Fibroblast of peridontal ligament (primary cell): ENCODE measurements around the gene PROK1.

Experiments
- DNase-seq: peaks from one replicate; pipeline ENCODE4 v3.0.0-alpha.2; 2010; ENCODE audit errors: extremely low read depth

PROK1 gene

DNA sequence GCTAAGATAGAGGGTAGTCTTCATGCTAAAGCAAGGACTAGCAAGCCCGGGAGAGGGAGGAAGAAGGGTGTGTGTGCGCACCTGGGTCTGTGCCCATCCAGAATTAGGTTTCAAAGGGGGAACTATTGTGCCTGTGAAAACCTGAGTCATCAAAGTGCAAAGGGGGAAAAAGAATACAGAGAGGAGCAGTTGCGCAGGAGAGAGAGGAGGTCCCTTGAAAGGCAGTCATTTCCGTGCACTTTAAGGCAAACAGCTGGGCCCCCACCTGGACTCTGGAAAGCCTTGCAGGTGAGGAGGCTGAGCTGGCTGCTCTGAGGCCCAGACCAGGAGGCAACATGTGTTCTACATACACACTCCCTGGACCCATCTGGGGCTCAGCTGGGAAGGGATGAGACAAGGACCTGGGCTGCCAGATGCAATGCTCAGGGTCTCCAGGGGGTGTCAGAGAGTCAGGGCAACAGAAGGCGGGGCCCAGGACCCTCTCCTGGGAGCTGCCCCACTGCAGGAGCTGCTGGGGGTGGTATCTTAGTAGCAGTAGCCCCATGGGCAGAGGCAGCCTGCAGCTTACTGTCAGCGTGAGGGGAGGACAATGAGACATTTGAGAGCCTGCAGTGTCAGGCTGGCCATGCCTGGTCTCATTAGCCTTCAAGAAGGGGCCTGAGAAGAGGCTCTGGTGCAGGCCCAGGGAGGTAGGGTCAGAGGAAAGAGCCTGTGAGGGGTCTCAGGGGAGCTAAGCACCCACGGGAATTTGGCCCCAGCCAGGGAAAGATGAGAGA is 14.3 kb downstream of the PROK1 start:
- DNase-seq, result no peak

DNA sequence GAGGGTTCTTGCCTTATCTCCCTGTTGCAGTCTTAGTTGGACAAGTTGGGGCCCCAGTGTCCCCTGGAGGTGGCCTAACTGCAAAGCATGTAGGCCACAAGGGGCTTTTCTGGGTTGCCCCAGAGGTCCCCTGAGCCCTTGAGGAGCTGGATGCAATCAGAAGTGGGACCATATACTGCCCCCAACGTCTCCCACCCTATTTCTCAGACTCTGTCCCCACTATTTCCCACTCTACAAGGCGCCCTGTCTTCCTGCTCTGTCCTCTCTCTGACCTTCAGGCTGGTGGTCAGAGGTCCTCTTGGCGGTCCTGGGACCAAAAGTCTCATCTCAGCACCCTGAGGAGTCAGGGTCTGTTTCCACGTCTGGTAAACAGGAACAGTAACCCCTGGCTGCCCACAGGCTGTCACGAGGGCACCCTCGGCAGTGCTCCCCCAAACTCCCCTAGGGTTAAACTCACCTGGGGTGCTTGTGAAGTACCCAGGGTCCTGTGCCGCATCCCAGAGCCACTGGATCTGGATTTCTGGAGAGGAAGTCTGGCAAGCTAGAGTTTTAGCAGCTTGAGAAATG is 14.9 kb downstream of the PROK1 start:
- no peak for DNase-seq

DNA sequence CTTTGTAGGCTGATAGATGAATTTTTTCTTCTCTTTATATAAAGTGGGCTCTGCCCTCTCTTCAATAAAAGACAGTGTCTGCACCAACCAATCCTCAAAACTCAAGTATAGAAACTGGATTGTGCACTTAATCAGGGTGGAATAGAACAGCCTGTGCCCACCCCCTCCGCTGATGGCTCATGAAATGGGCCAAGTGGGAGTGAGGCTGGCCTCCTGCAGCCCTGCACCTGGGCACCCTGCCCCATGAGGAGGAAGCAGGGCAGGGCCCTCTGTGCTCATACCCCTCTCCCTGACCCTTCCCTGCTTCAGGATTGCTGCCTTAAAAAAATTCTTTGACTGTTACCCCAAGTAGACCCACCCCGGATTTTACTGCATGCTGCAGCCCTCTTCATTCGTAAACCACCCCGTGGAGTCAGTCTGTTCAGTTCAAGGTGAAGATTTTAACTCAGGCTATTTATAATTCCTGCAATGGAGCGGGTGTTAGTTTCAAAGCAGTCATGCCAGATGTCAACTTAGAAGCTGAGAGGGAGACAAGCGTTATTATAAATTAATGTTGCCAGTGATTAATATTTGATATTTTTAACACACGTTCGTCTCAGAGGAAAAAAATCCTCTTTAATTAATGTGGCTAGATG is 15.8 kb downstream of the PROK1 start:
- DNase-seq, result no peak

DNA sequence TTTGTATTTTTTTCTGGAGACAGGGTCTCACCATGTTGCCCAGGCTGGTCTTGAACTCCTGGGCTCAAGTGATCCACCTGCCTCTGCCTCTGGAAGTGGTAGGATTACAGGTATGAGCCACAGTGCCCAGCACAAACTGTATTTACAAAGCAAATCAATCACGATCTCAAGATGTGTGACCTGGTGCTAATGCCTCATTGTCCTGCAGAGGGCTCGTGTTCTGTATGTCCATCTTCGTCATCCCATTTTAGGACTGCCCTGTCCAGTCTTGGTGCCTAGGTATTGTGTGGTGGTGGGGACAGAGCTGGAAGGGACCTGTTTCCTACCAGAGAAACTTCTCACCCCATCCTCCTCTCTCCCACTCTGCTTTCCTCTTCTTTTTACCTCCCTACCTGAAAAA is 20.2 kb downstream of the PROK1 start:
- DNase-seq, result no peak

DNA sequence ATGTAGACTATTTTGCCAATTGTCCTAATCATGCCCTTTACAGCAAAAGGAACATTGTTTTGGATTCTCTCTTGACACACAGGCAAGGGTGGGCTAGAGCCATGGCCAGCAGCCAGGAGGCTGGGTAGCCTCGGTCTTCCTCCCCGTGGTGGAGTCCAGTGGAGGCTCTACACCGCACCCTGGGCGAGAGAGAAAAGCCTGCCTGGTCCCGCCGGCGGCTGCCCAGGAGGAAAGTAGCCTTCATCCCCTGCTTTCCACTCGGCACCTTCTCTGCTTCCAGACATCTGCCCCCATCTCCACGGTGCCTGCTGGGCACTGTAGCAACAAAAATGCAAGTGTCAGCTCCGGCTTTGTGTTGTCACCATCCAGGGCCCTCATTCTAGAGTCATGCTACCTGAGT is 21.6 kb downstream of the PROK1 start:
- no peak for DNase-seq

DNA sequence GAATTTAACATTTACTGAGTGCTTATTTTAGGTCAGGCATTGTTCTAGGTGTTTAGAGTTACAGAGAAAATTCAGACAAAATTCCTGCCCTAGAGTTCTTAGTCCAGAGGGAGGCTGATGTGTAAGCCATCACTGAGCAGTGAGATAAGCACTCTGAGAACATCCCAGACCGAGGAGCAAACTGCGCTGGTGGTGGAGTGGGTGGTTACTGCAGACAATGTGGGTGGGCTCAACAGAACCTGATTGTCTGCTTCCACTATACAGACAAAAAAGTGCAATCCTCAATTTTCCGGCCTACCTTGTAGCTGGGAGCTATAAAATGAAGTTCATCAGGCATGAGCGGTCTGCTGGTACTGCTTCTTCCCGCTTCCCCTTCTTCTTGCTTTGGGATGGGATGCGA is 23.5 kb downstream of the PROK1 start:
- DNase-seq, result no peak

DNA sequence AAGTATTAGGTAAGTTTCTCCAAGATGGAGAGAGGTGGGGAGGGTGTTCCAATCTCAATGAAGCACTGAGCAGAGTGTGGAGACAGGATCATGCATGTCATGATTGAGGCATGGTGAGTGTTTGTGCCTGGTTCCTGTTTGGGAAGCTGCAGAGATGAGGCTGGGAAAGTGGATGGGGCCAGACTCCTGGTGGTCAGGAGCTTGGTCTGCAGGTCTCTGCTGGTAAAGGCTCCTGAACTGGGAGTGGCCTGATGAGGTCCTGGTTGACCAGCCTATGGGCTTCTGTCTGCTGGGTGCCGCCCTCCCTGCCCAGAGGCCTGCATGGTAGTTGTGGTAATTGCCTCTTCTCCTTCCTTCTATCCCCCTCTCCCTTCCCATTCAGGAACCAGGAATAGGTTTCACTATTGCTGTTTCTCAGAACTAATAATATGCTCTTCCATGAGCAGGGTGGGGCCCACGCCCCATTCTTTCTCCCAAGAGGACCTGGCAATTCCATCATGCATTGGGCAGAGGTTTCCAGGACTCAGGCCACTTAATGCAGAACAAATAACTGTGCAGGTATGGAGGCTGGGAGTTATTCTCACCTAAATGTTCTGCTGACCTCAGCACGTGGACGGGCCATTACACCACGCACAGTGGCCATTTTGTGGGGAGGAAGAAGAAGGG is 24.5 kb downstream of the PROK1 start:
- no peak for DNase-seq

DNA sequence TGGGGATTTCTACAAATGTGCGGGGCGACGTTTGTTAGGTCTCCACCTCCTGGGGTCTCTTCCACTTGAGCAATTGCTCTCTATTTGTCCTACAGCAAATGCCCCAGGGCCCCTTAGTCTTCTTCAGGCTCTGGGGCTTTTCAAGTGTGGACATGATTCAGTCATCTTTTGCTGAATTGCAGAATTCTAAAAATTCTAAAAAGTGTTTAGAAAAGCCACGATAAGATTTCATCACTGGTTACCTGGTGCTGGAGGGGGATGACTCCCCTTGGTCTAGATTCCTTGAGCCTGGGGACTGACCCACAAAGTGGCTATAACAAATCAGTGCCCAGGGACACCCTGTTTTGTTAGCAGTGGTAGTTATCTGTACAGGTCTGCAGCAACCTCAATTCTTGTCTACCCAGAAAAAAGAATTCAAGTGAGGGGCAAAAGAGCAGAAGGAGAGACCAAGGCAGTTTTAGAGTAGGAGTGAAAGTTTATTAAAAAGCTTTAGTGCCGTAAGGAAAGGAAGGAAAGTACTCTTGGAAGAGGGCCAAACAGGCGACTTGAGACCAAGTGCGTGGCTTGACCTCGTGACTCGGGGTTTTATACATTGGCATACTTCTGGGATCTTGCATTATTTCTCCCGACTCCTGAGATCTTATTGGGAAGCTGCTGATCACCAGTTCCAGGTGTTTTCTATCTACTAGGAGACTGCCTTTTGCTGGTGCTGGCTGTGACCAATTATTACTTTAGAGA is 25.2 kb downstream of the PROK1 start:
- DNase-seq, result no peak

DNA sequence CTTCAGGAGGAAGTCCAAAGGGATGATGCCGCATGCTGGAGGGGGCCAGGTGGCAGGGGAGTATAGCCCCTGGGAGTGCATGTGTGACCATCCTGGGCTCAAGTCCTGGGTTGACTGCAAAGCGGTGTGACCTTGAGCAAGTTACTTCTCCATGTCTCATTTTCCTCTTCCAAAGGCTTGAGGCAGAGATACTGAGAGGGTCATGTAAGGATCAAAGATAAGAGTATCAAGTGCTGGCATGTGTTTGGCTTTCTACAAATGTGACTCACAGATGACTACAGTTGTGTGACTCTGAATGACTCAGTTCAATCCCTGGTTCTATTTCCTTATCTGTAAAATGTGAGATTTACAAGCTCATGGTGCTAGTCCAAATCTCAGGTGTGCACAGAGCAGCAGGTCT is 26.1 kb downstream of the PROK1 start:
- peak; percentile 39 for DNase-seq

DNA sequence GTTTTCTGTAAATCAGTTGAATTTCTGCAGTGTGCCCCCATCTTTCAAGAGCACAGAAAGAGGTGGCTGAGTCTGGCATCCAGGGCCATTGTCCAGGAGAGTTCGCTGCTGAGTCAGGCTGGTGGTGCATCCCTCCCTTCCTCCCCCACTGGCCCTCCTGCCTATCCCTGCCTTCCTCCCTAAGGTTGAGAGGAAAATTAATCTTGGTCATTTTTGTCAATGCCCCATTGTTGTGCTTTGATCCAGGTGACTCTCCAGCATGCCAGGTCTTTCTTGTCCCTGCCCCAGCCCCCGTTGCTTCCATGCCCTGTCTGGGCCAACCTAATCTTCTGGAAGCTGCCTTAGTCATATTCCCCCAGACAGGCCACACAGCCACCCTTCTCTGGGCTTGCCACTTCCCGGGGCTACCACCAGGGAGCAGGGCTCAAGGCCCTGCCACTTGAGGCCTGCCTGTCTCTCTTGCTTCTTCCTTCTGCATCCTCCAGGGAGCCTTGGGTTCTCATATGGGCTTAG is 26.6 kb downstream of the PROK1 start:
- no peak for DNase-seq

DNA sequence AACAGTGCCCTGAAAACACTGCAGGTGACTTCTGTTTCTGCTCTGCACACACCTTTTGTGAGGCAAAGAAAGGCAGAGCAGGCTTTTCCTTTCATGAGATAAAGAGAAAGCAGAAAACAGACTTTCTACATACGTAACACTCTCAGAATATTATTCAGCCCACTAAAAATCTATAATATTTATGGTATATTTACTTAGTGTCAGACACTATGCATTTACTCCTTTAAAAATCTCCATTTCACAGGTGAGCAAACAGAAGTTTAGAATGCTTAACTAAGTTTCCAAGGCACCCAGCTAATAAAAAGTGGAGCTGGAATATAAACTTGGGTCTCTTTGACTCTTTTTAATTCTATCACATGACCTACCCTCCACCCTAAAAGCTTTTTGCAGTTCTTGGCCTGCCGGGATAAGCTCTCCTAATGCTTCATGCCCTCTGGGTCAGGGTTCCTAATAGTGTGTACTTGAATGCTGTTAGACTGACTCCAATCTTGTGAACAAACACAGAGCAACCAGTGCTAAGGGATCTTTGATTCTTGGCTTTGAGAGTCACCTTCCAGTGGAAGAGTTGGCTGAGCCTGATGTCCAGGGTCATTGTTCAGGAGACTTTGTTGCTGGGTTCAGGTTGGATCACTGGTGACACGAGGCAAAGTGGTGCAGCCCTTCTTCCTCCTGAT is 27.2 kb downstream of the PROK1 start:
- DNase-seq, result no peak

DNA sequence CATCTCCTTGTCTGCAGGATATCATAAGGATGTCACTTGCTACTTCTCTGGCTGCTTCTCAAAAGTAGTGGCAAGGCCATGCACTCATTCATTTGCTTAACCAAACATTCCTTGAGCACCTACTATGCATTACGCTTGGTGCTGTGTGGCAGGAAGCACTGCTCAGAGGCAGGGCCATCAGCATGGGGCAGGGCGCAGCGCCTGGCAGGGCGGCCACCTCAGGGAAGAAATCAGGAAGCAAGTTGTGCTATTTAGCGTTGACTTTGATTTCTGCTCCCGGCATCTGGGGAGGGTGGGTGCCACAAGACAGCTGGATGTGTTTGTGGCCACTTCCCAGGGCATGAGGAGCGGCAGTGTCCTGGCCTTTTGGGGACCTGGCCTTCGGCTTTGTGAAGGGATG is 27.9 kb downstream of the PROK1 start:
- DNase-seq, result no peak

DNA sequence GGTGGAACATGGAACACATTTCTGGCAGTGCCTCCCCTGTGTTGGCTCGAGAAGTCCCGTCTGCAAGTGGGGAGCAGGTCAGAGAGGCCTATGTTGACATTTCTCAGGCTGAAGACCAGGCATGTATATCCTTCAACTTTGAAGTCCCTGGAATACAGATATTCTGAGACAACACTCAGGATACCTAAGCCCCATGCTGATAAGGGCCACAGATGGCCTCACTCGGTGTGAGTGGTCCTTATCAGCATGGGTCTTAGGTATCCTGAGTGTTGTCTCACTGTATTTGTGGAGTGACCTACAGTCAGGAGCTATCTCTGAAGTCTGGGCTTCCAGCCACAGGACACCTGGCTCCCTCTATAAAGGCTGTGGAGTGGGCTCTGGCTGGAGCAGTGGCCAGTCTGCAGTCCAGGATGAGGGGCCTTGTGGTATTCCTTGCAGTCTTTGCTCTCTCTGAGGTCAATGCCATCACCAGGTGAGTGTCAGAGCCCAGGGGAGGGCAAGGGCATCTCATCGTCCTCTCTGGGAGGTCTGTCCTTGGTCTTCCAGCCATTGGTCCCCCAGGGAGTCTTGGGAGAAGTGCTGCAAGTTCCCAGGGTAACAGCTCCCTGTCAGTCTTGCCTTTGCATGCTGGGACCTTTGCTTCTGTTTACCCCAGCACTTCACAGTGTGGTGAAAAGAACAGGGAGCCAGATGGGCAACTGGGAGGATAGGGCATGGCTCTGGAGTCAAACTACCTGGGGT is 29.6 kb downstream of the PROK1 start:
- no peak for DNase-seq

DNA sequence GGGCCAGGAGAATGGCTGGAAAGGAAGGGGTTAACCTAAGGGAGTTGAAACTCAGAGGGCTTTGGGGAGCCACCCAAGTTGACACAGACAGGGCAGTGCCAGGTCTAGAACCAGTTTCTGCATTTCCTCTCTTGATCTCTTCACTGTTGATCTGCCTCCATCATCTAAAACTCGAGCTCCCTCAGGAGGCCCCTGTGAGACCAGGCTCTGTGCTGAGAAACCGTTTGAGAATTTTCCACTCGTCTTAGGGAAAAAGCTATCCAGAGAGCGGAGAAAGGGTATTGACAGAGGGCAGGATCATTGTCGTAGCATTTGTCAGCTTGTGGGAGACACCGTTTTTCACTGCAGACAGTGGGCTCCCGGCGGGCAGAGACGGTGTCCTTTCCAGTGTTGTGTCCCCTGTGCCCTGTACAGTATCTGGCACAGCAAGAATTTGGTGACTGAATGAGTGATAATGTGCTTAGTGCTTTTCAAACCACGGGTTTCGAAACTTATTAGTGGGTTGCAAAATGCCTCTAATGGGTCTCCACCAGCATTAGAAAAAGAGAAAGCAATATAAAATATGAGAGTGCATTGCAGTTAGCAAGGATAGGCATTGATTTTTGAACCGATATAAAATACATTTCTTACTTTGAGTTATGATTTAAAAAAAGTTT is 31.1 kb downstream of the PROK1 start:
- DNase-seq, result no peak

DNA sequence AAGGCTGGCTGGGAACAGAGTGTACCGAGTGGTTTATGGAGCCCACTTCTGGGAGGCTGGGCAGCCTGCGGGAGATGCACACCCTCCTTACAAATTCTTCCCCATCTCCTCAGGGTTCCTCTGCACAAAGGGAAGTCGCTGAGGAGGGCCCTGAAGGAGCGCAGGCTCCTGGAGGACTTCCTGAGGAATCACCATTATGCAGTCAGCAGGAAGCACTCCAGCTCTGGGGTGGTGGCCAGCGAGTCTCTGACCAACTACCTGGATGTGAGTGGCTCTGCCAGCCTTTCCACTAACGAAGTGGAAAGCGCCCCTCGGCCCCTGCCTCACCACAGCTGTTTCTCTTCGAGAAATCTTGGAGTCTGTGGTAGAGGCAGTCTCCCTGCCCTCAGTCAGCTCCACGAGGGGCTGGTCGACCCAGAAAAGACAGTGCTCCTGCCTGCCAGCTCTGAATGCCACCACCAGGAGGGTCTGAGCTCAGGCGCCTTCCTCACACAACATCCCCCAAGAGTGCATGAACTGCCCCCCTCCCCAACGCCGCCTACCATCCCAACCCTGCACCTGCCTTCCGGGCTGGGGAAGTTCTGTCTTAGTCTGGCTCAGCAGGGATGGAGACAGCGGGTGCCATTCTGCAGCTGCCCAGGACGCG is 31.8 kb downstream of the PROK1 start:
- DNase-seq, result no peak

DNA sequence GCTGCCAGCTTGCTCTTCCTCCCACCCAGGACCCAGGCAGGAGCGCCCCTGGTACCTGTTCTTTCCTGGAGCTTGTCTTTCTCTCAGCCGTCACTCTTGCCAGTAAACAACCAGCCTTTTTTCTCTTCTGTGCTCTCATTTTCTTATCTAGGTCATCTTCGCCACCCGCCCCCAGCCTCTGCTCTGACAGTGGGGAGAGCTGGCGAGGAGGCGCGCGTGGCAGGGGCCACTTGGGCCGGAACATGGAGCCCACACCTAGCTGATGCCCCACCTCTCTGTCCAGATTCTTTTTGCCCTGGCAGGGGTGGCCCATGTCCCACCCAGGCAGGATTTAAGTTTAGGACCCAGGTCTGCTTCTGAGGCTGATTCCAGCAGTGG is 32.3 kb downstream of the PROK1 start:
- DNase-seq, result no peak

DNA sequence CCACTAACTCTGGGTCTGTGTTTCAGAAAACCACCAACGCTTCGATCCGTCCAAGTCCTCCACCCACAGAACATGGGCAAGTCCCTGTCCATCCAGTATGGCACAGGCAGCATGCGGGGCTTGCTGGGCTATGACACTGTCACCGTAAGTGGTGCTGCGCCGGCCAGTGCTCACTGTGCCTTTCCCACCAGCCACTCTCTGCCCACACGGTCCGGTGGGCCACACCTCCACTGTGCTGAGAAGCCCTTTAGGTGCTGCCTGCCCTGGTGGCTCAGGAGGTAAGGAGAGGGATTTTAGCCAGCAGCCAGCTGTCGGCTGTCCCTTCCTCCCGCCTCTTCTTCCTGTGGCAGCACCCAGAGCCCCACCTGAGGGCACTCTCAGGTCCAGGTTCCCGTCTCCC is 33.9 kb downstream of the PROK1 start:
- no peak for DNase-seq

DNA sequence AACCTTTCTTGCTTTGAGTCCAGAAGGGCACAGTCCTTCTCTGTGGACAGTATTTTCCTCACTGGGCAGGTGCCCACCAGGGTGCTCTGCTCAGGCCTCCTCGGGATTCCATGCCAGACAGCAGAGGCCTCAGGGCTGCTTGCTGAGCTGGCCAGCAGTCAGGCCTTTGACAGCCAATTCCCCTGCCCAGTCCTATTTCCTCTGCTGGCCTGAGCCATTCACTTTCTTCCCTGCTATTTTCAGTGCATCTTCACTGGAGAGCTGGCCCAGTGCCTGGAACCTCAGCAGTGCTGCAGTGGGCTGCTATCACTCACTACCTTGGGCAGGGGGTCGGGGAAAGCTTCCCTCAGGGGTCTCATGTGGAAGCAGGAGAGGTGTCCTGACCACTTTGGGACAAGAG is 34.8 kb downstream of the PROK1 start:
- no peak for DNase-seq

DNA sequence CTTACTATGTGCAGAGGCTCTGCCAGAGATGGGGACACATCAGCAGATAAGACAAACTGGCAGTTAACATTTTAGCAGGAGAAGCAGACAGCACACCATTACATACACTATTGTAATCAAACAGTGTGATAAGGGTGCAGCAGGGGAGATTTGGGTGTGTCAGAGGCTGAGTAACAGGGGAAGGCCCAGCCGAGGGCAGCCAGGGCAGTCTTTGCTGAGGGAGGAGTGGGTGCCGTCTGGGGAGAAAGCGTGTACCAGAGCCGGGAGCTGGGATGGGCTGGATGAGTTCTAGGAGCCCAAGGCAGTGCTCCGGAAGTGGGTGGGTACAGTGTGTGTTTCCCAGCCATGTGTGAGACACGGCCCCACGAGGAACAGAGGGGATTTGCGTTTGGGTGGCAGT is 36.8 kb downstream of the PROK1 start:
- no peak for DNase-seq

DNA sequence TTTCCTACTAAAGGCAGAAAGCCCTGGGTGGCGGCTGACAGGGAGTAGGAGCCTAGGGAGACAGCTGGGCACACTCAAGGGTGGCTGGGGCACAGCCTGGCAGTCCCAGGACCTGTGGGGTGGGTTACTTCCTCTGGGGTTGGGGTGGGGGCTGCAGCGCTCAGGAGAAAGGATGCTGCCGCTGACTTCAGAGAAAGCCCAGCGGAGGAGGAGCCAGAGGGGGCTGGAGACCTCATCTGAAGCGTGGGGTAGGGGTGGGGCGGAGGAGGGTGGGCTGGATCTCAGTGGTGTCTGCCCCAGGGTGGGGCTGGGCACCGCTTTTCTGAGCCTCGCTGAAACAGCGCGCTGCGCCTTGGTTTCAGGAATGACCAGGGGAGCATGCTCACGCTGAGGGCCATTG is 37.2 kb downstream of the PROK1 start:
- no peak for DNase-seq
